K562 (cell line): ENCODE measurements around the gene ACLY.

Experiments
- BMI1 ChIP-seq: fragments of 150-350 bp; IDR thresholded peaks from 2 replicates; pipeline ENCODE4 v1.6.1; 2014; ENCODE audit warnings: low read length
- CC2D1A ChIP-seq: fragments of 450-650 bp; IDR thresholded peaks from 2 replicates; pipeline ENCODE4 v1.6.1; 2017; ENCODE audit warnings: mild to moderate bottlenecking
- ETS2 ChIP-seq: IDR thresholded peaks from 2 replicates; pipeline ENCODE4 v1.6.1; 2016; ENCODE audit warnings: borderline replicate concordance, missing genetic modification characterization, mild to moderate bottlenecking, moderate library complexity, missing compliant biosample characterization; ENCODE audit not compliant: poor library complexity, severe bottlenecking
- HCFC1 ChIP-seq: IDR thresholded peaks from 2 replicates; pipeline ENCODE4 v1.6.1; 2012; ENCODE audit warnings: low read depth, low read length, improper control_type of control experiment
- HDAC1 ChIP-seq, 2 experiments: fragments of 450-650 bp; IDR thresholded peaks; 2 replicates each; pipeline ENCODE4 v1.6.1; 2016 to 2017; ENCODE audit warnings: inconsistent platforms in 1 of 2, mild to moderate bottlenecking in 1 of 2, moderate library complexity in 1 of 2
- PHF8 ChIP-seq: fragments of 200-600 bp; sonication (generic); IDR thresholded peaks from 2 replicates; pipeline ENCODE4 v1.6.1; 2012; ENCODE audit warnings: mixed run types, mild to moderate bottlenecking, inconsistent platforms, low read length, moderate library complexity, borderline replicate concordance
- PURB ChIP-seq: sonication (generic); formaldehyde crosslinking; IDR thresholded peaks from 2 replicates; pipeline ENCODE4 v1.9.0; 2021; ENCODE audit warnings: low read depth, mild to moderate bottlenecking, missing genetic modification reagents
- TCF7L2 ChIP-seq: fragments of 150-350 bp; IDR thresholded peaks from 2 replicates; pipeline ENCODE4 v1.6.1; 2016; ENCODE audit warnings: low read depth, mild to moderate bottlenecking, low read length, moderate library complexity
- ZBTB17 ChIP-seq: fragments of 450-650 bp; formaldehyde crosslinking; IDR thresholded peaks from 2 replicates; pipeline ENCODE4 v1.4.0; 2020; ENCODE audit warnings: mild to moderate bottlenecking
- TF ChIP-seq, protein P1 (sequence below): fragments of 450-650 bp; formaldehyde crosslinking; IDR thresholded peaks from 2 replicates; pipeline ENCODE4 v1.4.0; 2020; ENCODE audit warnings: mild to moderate bottlenecking
- TF ChIP-seq, protein P2 (sequence below): IDR thresholded peaks from 2 replicates; pipeline ENCODE4 v1.6.1; 2016; ENCODE audit warnings: missing genetic modification characterization, missing compliant biosample characterization
- TF ChIP-seq, protein P3 (sequence below), 3 experiments: IDR thresholded peaks in 2 of 3; conservative IDR thresholded peaks in 1 of 3; 2 replicates each; pipeline ENCODE4 v1.5.1; 2011 to 2012; ENCODE audit warnings: low read length in 3 of 3, mild to moderate bottlenecking in 3 of 3, control low read depth in 2 of 3, improper control_type of control experiment in 1 of 3, inconsistent platforms in 1 of 3, low read depth in 1 of 3, mixed read lengths in 1 of 3, moderate library complexity in 1 of 3; ENCODE audit not compliant: insufficient read depth in 2 of 3
- TF ChIP-seq, protein P4 (sequence below), 2 experiments: fragments of 450-650 bp in 1 of 2; sonication (generic) in 1 of 2; formaldehyde crosslinking in 1 of 2; IDR thresholded peaks in 1 of 2; conservative IDR thresholded peaks in 1 of 2; 2 replicates each; pipeline versions ENCODE4 v1.6.1 to v1.8.1; 2016 to 2023; ENCODE audit warnings: mild to moderate bottlenecking in 2 of 2, moderate library complexity in 2 of 2, inconsistent platforms in 1 of 2, missing genetic modification reagents in 1 of 2
- TF ChIP-seq, protein P5 (sequence below): fragments of 250-450 bp; sonication (Bioruptor Pico); IDR thresholded peaks from 2 replicates; pipeline ENCODE4 v1.5.0; 2021

DNA sequence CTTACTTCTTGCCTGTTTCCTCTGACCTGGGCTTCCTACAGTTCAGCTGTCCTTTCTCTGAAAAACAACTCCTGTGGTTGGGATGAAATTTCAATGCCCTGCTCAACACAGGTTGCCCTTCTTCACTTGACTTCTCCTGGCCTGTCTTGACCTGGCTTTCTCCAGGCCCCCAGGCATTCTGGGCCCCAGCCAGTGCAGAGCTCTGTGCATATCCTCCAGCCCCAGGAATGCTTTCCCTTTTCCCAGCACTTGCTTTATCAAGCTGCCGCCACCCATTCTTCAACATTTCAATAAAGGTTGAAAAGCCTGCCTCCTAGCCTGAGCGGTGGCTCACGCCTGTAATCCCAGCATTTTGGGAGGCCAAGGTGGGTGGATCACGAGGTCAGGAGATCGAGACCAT lies 22.4 kb upstream of the ACLY start:
- TF ChIP-seq PURB (CRISPR knock-in tag), result no peak
- no peak for TF ChIP-seq CC2D1A
- TF ChIP-seq, protein P1, sequence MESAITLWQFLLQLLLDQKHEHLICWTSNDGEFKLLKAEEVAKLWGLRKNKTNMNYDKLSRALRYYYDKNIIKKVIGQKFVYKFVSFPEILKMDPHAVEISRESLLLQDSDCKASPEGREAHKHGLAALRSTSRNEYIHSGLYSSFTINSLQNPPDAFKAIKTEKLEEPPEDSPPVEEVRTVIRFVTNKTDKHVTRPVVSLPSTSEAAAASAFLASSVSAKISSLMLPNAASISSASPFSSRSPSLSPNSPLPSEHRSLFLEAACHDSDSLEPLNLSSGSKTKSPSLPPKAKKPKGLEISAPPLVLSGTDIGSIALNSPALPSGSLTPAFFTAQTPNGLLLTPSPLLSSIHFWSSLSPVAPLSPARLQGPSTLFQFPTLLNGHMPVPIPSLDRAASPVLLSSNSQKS (CRISPR knock-in tag), result no peak
- TF ChIP-seq, protein P2, sequence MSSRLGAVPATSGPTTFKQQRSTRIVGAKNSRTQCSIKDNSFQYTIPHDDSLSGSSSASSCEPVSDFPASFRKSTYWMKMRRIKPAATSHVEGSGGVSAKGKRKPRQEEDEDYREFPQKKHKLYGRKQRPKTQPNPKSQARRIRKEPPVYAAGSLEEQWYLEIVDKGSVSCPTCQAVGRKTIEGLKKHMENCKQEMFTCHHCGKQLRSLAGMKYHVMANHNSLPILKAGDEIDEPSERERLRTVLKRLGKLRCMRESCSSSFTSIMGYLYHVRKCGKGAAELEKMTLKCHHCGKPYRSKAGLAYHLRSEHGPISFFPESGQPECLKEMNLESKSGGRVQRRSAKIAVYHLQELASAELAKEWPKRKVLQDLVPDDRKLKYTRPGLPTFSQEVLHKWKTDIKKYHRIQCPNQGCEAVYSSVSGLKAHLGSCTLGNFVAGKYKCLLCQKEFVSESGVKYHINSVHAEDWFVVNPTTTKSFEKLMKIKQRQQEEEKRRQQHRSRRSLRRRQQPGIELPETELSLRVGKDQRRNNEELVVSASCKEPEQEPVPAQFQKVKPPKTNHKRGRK (tag), result no peak
- TF ChIP-seq, protein P3, sequence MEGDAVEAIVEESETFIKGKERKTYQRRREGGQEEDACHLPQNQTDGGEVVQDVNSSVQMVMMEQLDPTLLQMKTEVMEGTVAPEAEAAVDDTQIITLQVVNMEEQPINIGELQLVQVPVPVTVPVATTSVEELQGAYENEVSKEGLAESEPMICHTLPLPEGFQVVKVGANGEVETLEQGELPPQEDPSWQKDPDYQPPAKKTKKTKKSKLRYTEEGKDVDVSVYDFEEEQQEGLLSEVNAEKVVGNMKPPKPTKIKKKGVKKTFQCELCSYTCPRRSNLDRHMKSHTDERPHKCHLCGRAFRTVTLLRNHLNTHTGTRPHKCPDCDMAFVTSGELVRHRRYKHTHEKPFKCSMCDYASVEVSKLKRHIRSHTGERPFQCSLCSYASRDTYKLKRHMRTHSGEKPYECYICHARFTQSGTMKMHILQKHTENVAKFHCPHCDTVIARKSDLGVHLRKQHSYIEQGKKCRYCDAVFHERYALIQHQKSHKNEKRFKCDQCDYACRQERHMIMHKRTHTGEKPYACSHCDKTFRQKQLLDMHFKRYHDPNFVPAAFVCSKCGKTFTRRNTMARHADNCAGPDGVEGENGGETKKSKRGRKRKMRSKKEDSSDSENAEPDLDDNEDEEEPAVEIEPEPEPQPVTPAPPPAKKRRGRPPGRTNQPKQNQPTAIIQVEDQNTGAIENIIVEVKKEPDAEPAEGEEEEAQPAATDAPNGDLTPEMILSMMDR (IDR thresholded peaks at IDR 0.05 in 2 of 3, conservative IDR thresholded peaks at IDR 0.05 in 1 of 3; ENCODE audit: insufficient read depth in 2 of 3, low read depth in 1 of 3, low read length in 3 of 3), result no peak
- no peak for TF ChIP-seq PHF8
- no peak for TF ChIP-seq TCF7L2
- TF ChIP-seq ZBTB17 (CRISPR knock-in tag), result no peak
- no peak for TF ChIP-seq HDAC1 (IDR thresholded peaks at IDR 0.05)
- TF ChIP-seq ETS2, result no peak
- TF ChIP-seq HCFC1, result no peak
- TF ChIP-seq BMI1, result no peak
- TF ChIP-seq, protein P4, sequence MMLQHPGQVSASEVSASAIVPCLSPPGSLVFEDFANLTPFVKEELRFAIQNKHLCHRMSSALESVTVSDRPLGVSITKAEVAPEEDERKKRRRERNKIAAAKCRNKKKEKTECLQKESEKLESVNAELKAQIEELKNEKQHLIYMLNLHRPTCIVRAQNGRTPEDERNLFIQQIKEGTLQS (IDR thresholded peaks at IDR 0.05), result no peak
- TF ChIP-seq, protein P4 (CRISPR knock-in tag; conservative IDR thresholded peaks at IDR 0.05), result no peak
- TF ChIP-seq, protein P5, sequence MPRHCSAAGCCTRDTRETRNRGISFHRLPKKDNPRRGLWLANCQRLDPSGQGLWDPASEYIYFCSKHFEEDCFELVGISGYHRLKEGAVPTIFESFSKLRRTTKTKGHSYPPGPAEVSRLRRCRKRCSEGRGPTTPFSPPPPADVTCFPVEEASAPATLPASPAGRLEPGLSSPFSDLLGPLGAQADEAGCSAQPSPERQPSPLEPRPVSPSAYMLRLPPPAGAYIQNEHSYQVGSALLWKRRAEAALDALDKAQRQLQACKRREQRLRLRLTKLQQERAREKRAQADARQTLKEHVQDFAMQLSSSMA (CRISPR knock-in tag), result no peak
